OCI-LY1 (cell line): ENCODE measurements around the gene KLHL20.
"Not testable (repeated sequence)": the region's sequence is repeated elsewhere in the genome, so short reads cannot be mapped to it uniquely, and the experiment has no call there.

Experiments used
- H2AFZ ChIP-seq: fragments of 200-600 bp; sonication (generic), shearing (Covaris generic); 2 replicates; pipeline ENCODE4 v1.6.0; 2014; ENCODE audit warnings: antibody characterized with exemption, mild to moderate bottlenecking, low read length
- H3F3A ChIP-seq: fragments of 200-600 bp; sonication (generic), shearing (Covaris generic); 2 replicates; pipeline ENCODE4 v1.6.0; 2014; ENCODE audit warnings: mild to moderate bottlenecking, antibody characterized with exemption, low read length, moderate library complexity; ENCODE audit not compliant: insufficient read depth
- H3K27ac ChIP-seq: fragments of 200-600 bp; sonication (generic); 2 replicates; pipeline ENCODE4 v1.5.1; 2014; ENCODE audit warnings: low read length, mixed run types, mild to moderate bottlenecking, low read depth; ENCODE audit not compliant: poor library complexity, severe bottlenecking
- H3K27me3 ChIP-seq: fragments of 200-600 bp; sonication (generic); 2 replicates; pipeline ENCODE4 v1.6.0; 2014; ENCODE audit warnings: antibody characterized with exemption, mild to moderate bottlenecking, low read length, moderate library complexity; ENCODE audit not compliant: insufficient read depth
- H3K36me3 ChIP-seq: fragments of 200-600 bp; sonication (generic); 2 replicates; pipeline ENCODE4 v1.6.1; 2014; ENCODE audit warnings: mild to moderate bottlenecking, antibody characterized with exemption, low read length, moderate library complexity, mixed read lengths; ENCODE audit not compliant: insufficient read depth
- H3K4me1 ChIP-seq: fragments of 200-600 bp; sonication (generic); 2 replicates; pipeline ENCODE4 v1.5.1; 2014; ENCODE audit warnings: mild to moderate bottlenecking, low read length, moderate library complexity; ENCODE audit not compliant: insufficient read depth, severe bottlenecking
- H3K4me2 ChIP-seq: fragments of 200-600 bp; sonication (generic), shearing (Covaris generic); 2 replicates; pipeline ENCODE4 v1.6.1; 2014; ENCODE audit warnings: low read length
- H3K4me3 ChIP-seq: fragments of 200-600 bp; sonication (generic); 2 replicates; pipeline ENCODE4 v1.5.1; 2014; ENCODE audit warnings: low read length, low read depth, mild to moderate bottlenecking, mixed read lengths; ENCODE audit not compliant: poor library complexity, severe bottlenecking
- H3K79me2 ChIP-seq: fragments of 200-600 bp; shearing (Covaris generic); 2 replicates; pipeline ENCODE4 v1.6.1; 2016; ENCODE audit warnings: mixed run types, low read length, mixed read lengths; ENCODE audit not compliant: insufficient read depth
- H3K9ac ChIP-seq: fragments of 200-600 bp; sonication (generic), shearing (Covaris generic); 2 replicates; pipeline ENCODE4 v1.6.1; 2014; ENCODE audit warnings: mild to moderate bottlenecking, low read length, mixed read lengths
- H3K9me2 ChIP-seq: fragments of 200-600 bp; sonication (generic), shearing (Covaris generic); 2 replicates; pipeline ENCODE4 v1.6.1; 2014; ENCODE audit warnings: low read depth, mild to moderate bottlenecking, low read length, mixed read lengths
- H3K9me3 ChIP-seq: fragments of 200-600 bp; shearing (Covaris generic); 2 replicates; pipeline ENCODE4 v1.6.1; 2014; ENCODE audit warnings: low read length, mixed read lengths
- H4K20me1 ChIP-seq: fragments of 200-600 bp; sonication (generic), shearing (Covaris generic); 2 replicates; pipeline ENCODE4 v1.6.0; 2016; ENCODE audit warnings: mild to moderate bottlenecking, low read length; ENCODE audit not compliant: insufficient read depth
- CTCF ChIP-seq: fragments of 200-600 bp; sonication (generic), shearing (Covaris generic); IDR thresholded peaks from 2 replicates; pipeline ENCODE4 v1.5.1; 2017; ENCODE audit warnings: mild to moderate bottlenecking, antibody characterized with exemption, low read length, moderate library complexity, mixed read lengths
- EZH2 ChIP-seq: fragments of 200-600 bp; sonication (generic), shearing (Covaris generic); IDR thresholded peaks from 2 replicates; pipeline ENCODE4 v1.8.0; 2017; ENCODE audit warnings: borderline replicate concordance, mixed run types, mild to moderate bottlenecking, antibody characterized with exemption, low read length, moderate library complexity, mixed read lengths

Gene KLHL20

GRCh38 chr1:173708787-173709186 lies 6.0 kb upstream of the KLHL20 start:
- no peaks in the 10 kb centered on the region for H3K9me2 ChIP-seq
- H3K4me1 ChIP-seq, result no peaks in the 10 kb centered on the region
- H3K4me2 ChIP-seq, result no peak overlapping the region
- H3K36me3 ChIP-seq, result no peaks in the 10 kb centered on the region
- no peaks in the 10 kb centered on the region for H3K9me3 ChIP-seq
- H3K27ac ChIP-seq, result no peak overlapping the region
- TF ChIP-seq EZH2, result no peak
- no peak for TF ChIP-seq CTCF
- no peak overlapping the region for H2AFZ ChIP-seq
- H3K79me2 ChIP-seq, result no peaks in the 10 kb centered on the region
- H3K27me3 ChIP-seq, result 0 out of 2 replicates have a peak, but pooled peaks cover 4% of the 10 kb centered on the region
- H4K20me1 ChIP-seq, result no peaks in the 10 kb centered on the region
- H3K4me3 ChIP-seq, result no peak overlapping the region
- H3K9ac ChIP-seq, result no peak overlapping the region
- H3F3A ChIP-seq, result no peaks in the 10 kb centered on the region

- H3K27me3 ChIP-seq, result 0 out of 2 replicates have a peak, but pooled peaks cover 4% of the 10 kb centered on the region
- H3K4me1 ChIP-seq, result peaks cover 22% of the 10 kb centered on the region
- H3K27ac ChIP-seq, result no peak overlapping the region
- H3K79me2 ChIP-seq, result peaks cover 22% of the 10 kb centered on the region
- peak overlapping the region; percentile 99 for H2AFZ ChIP-seq
- H3F3A ChIP-seq, result no peaks in the 10 kb centered on the region
- no peak for TF ChIP-seq EZH2
- no peaks in the 10 kb centered on the region for H3K9me2 ChIP-seq
- H3K4me3 ChIP-seq, result peak overlapping the region; percentile 81
- peak overlapping the region; percentile 78 for H3K4me2 ChIP-seq
- peak overlapping the region; percentile 59 for H3K9ac ChIP-seq
- no peaks in the 10 kb centered on the region for H3K9me3 ChIP-seq
- H3K36me3 ChIP-seq, result no peaks in the 10 kb centered on the region
- H4K20me1 ChIP-seq, result no peaks in the 10 kb centered on the region
These were observed 381 bp upstream of the KLHL20 start for GRCh38 chr1:173714441-173714758.

- Histone ChIP-seq H3K4me1 (peaks cover 22% of the 10 kb centered on the region), H3K4me2 (peak overlapping the region; percentile 78), H3F3A (no peaks in the 10 kb centered on the region), H3K9me2 (no peaks in the 10 kb centered on the region), H3K9ac (peak overlapping the region; percentile 73), H4K20me1 (no peaks in the 10 kb centered on the region), H2AFZ (no peak overlapping the region), H3K4me3 (peak overlapping the region; percentile 81), H3K36me3 (no peaks in the 10 kb centered on the region), H3K27me3 (no peaks in the 10 kb centered on the region), H3K79me2 (peaks cover 22% of the 10 kb centered on the region), H3K9me3 (no peaks in the 10 kb centered on the region), H3K27ac (peak overlapping the region; percentile 46)
- no peak for TF ChIP-seq EZH2
- TF ChIP-seq CTCF, result no peak
These were observed 710 bp downstream of the KLHL20 start for GRCh38 chr1:173715538-173715844.

GRCh38 chr1:173717238-173717637 lies 2.5 kb downstream of the KLHL20 start:
- peaks cover 9% of the 10 kb centered on the region for H3K36me3 ChIP-seq
- H3K4me2 ChIP-seq, result 0 out of 2 replicates have a peak overlapping the region, but pooled peaks have one; percentile 4
- no peaks in the 10 kb centered on the region for H4K20me1 ChIP-seq
- H3F3A ChIP-seq, result no peaks in the 10 kb centered on the region
- peaks cover 22% of the 10 kb centered on the region for H3K79me2 ChIP-seq
- H3K4me1 ChIP-seq, result peaks cover 22% of the 10 kb centered on the region
- H3K27me3 ChIP-seq, result no peaks in the 10 kb centered on the region
- no peak overlapping the region for H3K4me3 ChIP-seq
- no peak overlapping the region for H2AFZ ChIP-seq
- TF ChIP-seq CTCF (no peak), EZH2 (no peak)
- H3K9me2 ChIP-seq, result no peaks in the 10 kb centered on the region
- no peak overlapping the region for H3K9ac ChIP-seq
- H3K9me3 ChIP-seq, result no peaks in the 10 kb centered on the region
- H3K27ac ChIP-seq, result no peak overlapping the region

- not testable (repeated sequence) for H3K9me3 ChIP-seq, H3K4me2 ChIP-seq, H2AFZ ChIP-seq, H3K79me2 ChIP-seq, H3K9me2 ChIP-seq, H3K9ac ChIP-seq, H3F3A ChIP-seq, H3K27ac ChIP-seq, H3K27me3 ChIP-seq, H3K4me3 ChIP-seq, H3K4me1 ChIP-seq, H4K20me1 ChIP-seq
- H3K36me3 ChIP-seq, result peaks cover 22% of the 10 kb centered on the region
These were observed 16.6 kb downstream of the KLHL20 start for GRCh38 chr1:173731331-173731730.
